ENCODE results near the gene S100A16.

S100A16 gene

GRCh38 chr1:153655333-153655732 lies 42.4 kb upstream of the S100A16 start:
- TF ChIP-seq CTCF (IDR thresholded peaks at IDR 0.05; ENCODE audit: low read depth, low read length): no peak
- no peak overlapping the region for H3K4me3 ChIP-seq (replicated peaks in 1 of 2; ENCODE audit: low read depth in 2 of 2, low read length in 2 of 2)
- DNase-seq (ENCODE audit: low read depth in 2 of 2): no peak

GRCh38 chr1:153652805-153653500 lies 40.0 kb upstream of the S100A16 start:
- no peak overlapping the region for H3K4me3 ChIP-seq (replicated peaks in 1 of 2; ENCODE audit: low read depth in 2 of 2, low read length in 2 of 2)
- peak; percentile 51 to 68 for DNase-seq (ENCODE audit: low read depth in 2 of 2)
- no peak for TF ChIP-seq CTCF (IDR thresholded peaks at IDR 0.05; ENCODE audit: low read depth, low read length)

GRCh38 chr1:153651771-153652170 lies 38.8 kb upstream of the S100A16 start:
- TF ChIP-seq CTCF (IDR thresholded peaks at IDR 0.05; ENCODE audit: low read depth, low read length): no peak
- no peak for DNase-seq (ENCODE audit: low read depth in 2 of 2)
- H3K4me3 ChIP-seq (replicated peaks in 1 of 2; ENCODE audit: low read depth in 2 of 2, low read length in 2 of 2): no peak overlapping the region

GRCh38 chr1:153649863-153650235 lies 36.9 kb upstream of the S100A16 start:
- no peak for DNase-seq (ENCODE audit: low read depth in 2 of 2)
- no peak for TF ChIP-seq CTCF (IDR thresholded peaks at IDR 0.05; ENCODE audit: low read depth, low read length)
- no peak overlapping the region for H3K4me3 ChIP-seq (replicated peaks in 1 of 2; ENCODE audit: low read depth in 2 of 2, low read length in 2 of 2)

- DNase-seq (ENCODE audit: low read depth in 2 of 2): no peak
- no peak overlapping the region for H3K4me3 ChIP-seq (replicated peaks in 1 of 2; ENCODE audit: low read depth in 2 of 2, low read length in 2 of 2)
- no peak for TF ChIP-seq CTCF (IDR thresholded peaks at IDR 0.05; ENCODE audit: low read depth, low read length)
These were observed 36.4 kb upstream of the S100A16 start for GRCh38 chr1:153649137-153649862.

GRCh38 chr1:153648000-153648643 lies 35.2 kb upstream of the S100A16 start:
- no peak for DNase-seq (ENCODE audit: low read depth in 2 of 2)
- TF ChIP-seq CTCF (IDR thresholded peaks at IDR 0.05; ENCODE audit: low read depth, low read length): no peak
- no peak overlapping the region for H3K4me3 ChIP-seq (replicated peaks in 1 of 2; ENCODE audit: low read depth in 2 of 2, low read length in 2 of 2)
